ENCODE results near the gene CD72.
"Not testable (repeated sequence)": the region's sequence is repeated elsewhere in the genome, so short reads cannot be mapped to it uniquely, and the experiment has no call there.

The CD72 gene

DNA sequence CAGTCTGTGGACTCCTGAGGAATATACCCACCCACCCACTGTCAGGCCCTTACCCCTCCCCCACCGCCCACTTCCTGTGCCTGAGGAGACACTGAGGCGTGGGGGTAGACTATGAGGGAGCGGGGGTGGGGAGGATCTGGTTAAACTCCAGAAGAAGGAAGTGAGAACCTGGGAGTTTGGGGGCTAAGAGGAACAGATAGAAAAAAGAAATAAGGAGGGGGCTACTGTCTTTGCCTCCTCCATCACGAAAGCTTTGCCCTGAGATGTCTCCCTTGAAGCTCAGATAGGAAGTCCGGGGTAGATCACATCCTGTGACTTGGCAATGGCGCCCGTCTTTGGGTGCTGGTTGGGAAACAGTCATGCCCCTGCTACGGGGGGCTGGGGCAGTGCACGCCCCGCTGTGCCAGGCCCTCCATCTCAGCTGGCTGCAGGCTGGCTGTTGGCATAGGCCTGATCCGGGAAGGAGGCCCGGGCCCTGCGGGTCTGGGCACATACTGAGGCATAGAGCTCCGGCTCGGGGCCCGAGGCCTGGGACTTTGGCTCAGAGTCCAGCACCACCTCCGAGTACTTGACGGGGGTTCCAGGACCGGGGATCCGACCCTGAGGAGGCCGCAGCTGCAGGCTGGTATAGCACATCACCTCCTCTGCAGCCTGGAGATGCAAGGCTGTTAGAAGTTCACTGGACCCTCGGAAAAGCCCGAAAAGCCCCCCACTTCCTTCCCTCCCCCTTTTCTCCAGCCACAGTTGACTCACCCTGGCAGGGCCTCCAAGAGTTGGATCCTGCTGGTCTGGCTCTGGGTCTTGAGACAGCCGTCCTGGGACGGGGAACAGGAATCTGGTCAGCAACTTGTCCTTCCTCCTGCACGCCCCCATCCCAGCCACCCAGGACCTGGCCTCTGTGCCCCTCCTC is 31.5 kb upstream of the CD72 start:
- DNase-seq (ENCODE audit: low spot score) (no peak), FAIRE-seq (no peak)

DNA sequence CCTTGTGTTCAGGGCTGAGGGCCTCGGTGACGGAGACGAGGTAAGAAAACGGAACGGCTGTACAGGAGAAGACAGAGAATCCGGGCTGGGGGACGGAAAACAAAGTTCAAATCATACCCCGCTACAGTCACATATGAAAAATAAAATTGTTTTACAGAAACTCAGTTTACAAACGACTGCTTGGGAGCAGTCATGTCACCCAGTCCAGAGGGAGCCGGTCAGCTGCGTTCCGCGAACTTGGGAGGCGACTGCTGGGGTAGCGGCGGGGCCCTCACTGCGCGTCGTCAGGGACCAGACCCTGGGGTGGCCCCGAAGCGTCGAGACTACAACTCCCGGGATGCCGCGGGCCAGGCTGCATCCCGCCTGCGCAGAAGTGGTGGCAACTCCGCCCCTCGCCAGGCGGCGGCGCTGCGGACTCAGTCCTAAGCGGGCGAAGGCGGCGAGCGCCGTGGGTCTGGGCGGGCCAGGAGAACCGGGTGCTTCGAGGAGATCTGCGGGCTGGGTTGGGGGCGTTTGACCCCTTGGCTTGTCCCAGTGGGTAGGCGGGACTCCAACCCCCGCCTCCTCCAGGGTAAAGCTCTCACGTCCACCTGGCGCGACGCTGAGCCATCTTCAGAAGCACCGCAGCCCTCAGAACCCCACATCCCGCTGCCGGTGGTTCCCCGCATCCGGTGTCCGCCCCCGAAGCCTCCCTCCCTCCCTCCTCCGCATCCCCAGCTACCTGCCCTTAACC is 28.5 kb upstream of the CD72 start:
- FAIRE-seq (no peak), DNase-seq (ENCODE audit: low spot score) (peak; percentile 52)

DNA sequence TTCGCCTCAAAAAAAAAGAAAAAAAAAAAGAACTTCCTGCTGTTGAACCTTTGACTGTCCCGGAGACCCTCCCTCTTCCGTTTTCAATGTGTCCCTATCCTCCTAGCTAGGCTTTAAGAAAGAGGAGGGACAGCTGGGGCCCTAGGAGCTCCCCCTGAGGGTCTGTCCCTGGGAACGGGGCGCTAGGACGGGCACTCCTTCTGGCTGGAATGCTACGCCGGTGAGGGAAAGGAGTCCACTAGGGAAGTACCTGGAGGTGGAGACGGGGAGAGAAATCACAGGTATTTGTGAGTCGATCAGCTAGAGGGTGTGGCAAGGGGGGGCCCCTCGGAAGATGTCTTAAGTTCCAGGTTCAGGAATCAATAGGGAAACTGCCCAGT is 27.9 kb upstream of the CD72 start:
- FAIRE-seq (no peak), DNase-seq (ENCODE audit: low spot score) (no peak)

DNA sequence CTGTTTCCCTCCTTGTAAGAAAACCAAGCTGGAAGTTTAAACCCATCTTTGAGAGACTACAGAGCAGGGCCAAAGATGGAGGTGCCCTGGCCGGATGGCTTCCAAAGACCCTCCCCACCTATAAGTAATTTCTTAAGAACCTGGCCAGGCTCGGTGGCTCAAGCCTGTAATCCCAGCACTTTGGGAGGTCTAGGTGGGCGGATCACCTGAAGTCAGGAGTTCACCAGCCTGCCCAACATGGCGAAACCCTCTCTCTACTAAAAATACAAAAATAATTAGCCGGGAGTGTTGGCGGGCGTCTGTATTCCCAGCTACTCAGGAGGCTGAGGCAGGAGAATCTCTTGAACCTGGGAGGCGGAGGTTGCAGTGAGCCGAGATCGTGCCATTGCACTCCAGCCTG is 27.5 kb upstream of the CD72 start:
- not testable (repeated sequence) for FAIRE-seq; DNase-seq (ENCODE audit: low spot score)

DNA sequence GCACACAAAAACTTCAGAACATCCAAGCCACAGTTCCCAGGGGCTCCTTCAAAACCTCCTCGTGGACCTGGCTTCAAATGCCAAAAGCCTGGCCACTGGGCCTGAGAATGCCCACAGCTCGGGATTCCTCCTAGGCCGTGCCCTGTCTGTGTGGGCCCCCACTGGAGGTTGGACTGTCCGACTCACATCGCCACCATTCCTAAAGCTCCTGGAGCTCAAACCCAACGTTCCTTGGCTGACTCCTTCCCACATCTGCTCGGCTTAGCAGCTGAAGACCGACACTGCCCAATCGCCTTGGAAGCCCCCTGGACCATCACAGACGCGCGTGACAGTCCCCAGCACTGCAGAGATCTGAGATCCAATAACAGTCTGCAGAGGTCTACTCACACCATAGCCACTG is 24.8 kb upstream of the CD72 start:
- no peak for DNase-seq (ENCODE audit: low spot score)
- FAIRE-seq = no peak

DNA sequence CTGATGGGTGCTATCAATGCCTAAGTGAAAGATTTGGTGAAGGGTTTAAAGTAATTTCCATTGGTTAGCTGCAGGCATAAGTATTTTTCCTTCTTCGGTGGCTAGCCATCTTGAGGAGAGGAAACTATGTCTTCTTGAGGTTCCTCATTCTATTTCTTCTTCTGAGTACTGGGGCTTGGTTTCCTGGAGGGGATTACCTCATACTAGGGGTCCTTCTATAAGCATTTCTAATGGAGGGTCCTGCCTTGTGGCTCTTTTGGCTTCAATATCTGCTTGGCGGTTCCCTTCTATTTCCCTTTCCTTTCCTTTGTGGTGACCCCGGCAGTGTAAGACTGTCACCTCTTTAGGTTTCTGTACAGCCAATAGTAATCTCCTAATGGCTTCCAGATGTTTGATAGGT is 23.3 kb upstream of the CD72 start:
- not testable (repeated sequence) for FAIRE-seq; DNase-seq (ENCODE audit: low spot score)

DNA sequence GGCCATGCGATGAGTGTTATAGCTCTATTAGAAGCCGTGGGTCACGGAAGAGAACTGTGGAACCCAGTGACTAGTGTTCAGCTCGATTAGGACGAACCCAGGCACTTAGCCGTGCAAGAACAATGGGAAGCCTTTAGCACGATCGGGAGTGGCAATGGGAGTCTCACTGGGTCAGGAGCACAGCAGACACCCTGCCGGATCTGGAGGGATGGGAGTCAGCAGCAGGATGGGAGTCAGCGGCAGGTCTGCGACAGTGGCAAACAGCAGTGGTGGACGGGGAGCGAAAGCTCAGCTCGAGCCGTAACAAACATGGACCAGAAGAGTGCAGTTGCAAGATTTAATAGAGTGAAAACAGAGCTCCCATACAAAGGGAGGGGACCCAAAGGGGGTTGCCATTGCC is 22.2 kb upstream of the CD72 start:
- not testable (repeated sequence) for DNase-seq (ENCODE audit: low spot score); FAIRE-seq

DNA sequence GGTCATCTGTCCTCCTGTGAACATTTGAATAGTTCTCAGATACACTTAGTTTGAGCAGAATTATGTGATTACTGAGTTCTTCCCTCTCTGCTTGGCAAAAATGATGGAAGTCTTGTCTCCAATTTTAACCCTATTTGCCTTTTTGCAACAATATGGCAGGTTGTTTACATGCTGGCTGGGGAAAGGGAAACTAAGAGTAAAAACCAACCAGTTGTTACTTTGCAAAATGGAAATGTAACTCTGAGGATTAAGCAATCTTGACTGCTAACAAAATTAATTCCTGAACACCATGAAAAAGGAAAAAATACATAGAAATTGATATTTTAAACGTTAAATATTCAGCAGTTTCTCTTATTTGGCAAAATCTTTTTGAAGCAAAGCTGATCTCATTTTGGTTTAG is 21.4 kb upstream of the CD72 start:
- FAIRE-seq (no peak), DNase-seq (ENCODE audit: low spot score) (no peak)

DNA sequence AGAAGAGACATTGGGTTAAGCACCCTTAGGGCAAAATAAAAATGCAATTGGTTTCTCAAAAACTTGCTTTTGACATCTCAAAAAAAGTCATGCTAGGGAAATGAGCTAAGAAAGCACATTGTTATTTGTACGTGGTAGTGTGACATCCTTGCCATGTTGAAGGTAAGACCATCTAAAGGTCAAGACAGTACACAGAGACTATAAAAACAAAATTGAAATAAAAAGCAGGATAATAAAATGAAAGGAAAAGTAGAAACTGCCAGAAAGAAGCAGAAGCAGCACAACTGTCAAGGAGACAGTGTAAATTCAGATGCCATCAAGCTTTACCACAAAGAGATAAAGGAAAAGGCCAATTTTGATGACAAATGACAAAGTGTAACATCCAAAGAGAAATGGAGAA is 21.0 kb upstream of the CD72 start:
- not testable (repeated sequence) for FAIRE-seq; DNase-seq (ENCODE audit: low spot score)

DNA sequence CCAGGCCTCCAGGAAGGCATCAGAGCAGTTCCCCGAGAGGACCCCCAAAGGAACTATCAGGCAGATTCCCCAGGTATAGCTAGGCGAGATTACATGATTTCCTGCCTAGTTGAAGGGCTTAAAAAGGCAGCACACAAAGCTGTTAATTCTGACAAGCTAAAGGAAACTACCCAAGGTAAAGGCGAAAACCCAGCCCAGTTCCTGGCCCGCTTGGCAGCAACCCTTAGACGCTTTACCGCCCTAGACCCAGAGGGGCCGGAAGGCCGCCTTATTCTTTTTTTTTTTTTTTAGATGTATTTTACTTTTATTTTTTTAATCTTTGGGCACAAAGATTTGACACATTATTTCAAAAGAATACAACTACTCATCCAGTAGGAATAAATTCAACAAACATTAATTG is 20.5 kb upstream of the CD72 start:
- DNase-seq (ENCODE audit: low spot score); FAIRE-seq: not testable (repeated sequence)

DNA sequence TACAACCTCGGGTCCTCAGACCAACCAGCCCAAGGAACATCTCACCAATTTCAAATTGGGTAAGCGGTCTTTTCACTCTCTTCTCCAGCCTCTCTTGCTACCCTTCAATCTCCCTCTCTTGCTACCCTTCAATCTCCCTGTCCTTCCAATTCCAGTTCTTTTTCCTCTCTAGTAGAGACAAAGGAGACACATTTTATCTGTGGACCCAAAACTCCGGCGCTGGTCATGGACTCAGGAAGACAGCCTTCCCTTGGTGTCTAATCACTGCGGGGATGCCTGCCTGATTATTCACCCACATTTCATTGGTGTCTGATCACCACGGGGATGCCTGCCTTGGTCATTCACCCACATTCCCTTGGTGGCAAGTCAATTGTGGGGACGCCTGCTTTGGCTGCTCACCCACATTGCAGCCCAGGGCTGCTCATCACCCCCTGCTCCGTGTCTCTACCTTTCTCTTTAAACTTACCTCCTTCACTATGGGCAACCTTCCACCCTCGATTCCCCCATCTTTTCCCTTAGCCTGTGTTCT is 19.3 kb upstream of the CD72 start:
- not testable (repeated sequence) for FAIRE-seq; DNase-seq (ENCODE audit: low spot score)

DNA sequence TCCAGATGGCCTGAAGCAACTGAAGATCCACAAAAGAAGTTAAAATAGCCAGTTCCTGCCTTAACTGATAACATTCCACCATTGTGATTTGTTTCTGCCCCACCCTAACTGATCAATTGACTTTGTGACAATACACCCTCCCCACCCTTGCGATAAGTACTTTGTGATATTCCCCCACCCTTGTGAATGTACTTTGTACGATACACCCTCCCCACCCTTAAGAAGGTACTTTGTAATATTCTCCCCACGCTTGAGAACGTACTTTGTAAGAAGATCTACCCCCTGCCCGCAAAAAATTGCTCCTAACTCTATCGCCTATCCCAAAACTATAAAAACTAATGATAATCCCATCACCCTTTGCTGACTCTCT is 18.6 kb upstream of the CD72 start:
- not testable (repeated sequence) for DNase-seq (ENCODE audit: low spot score); FAIRE-seq

DNA sequence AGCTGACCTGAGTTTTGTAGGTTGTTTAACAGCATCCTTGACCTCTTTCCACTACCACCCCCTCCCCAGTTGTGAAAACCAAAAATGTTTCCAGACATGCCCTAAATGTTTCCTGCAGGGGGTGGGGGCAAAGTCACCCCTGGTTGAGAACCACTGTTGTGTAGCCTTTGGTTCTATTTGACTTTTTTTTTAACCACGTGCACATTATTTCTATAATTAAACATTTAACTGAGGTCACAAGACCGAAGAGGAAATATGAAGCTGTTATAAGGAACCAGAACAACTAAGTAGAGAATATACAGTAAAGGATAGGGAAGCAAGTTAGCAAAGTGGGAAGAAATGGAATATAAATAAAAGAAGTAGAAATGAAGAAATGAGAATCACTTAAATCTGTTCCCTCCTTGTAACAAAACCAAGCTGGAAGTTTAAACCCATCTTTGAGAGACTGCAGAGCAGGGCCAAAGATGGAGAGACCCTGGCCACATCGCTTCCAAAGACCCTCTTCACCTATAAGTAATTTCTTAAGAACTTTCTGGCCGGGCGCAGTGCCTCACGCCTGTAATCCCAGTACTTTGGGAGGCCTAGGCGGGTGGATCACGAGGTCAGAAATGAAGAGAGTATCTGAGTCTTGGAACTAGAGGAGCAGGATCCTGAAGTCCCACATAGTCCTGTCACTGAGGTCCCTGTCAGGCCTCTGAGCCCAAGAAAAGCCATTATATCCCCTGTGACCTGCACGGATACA is 18.1 kb upstream of the CD72 start:
- no peak for DNase-seq (ENCODE audit: low spot score)
- FAIRE-seq = no peak

DNA sequence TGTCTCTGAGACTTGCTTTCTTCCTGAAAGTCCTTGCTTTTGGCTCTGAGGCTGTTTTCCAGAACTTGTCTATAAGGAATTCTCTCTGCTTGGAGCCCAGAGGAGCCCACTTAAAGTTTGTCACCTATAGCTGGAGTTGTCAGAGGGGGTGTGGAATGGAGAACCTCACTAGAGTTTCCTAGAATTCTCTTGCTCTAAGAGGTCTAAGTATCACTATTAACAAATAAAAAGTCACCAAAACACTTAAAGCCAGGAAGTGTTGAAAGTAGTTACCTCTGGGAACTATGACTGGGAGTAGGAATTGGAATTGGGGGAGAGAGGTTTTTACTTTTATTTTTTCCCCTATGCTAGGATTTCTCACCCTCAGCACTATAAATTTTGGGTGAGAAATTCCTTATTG is 17.5 kb upstream of the CD72 start:
- DNase-seq (ENCODE audit: low spot score) (no peak), FAIRE-seq (no peak)

DNA sequence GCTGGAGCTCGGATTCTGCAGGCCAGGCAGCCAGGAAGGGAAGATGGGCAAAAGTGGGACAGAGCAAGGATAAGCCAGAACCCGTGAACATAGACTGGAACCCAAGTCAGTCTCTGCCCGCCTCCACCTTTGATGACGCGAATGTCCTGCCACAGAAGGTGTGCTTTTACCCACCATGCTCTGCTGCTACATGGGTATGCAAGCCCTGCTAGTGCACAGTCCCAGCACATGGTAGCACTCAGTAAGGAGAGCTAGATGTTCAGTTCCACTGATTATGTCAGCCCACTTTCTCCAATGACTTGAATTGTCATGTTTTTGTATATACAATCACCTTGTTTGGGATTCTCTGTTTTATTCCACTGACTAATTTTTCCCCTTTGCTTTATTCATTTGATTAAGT is 11.4 kb upstream of the CD72 start:
- DNase-seq (ENCODE audit: low spot score) = no peak
- FAIRE-seq = no peak

DNA sequence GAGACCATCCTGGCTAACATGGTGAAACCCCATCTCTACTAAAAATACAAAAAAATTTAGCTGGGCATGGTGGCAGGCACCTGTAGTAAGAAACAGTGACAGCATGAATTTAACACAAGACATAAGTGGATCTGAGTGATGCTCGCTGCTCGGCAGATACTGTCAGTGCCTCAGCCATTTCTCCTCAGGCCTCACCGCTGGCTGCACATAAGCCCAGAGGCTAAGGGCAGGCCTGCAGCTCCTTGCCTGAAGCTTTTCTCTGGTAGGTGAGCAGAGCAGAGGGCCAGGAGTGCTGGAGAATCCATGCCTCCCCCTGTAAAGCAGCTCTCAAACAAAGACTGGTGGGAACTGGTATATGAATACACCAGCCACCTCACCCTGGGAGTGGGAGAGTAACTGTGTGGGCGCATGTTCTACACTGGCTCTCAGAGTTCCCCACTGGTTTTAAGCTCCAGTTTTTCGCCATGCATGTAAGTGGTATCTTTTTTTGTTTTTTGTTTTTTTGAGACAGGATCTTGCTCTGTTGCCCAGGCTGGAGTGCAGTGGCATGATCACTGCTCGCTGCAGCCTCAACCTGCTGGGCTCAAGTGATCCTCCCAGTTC is 10.3 kb upstream of the CD72 start:
- FAIRE-seq (no peak), DNase-seq (ENCODE audit: low spot score) (no peak)

DNA sequence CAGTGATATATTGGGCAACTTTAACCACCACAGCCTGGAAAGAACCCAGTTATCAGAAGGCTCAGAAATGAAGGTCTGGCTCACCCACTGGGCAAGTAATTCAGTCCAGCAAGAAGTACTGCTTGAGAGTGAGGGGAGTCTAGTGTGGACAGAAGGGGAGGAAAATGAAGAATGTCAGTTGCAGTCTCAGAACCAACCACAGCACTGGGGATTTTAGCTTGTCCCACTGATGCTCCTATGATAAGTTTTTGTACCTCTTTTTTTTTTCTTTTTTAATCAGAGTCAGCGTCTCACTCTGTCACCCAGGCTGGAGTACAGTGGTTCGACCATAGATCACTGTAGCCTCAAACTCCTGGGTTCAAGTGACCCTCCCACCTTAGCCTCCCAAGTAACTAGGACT is 9.4 kb upstream of the CD72 start:
- no peak for DNase-seq (ENCODE audit: low spot score)
- no peak for FAIRE-seq

DNA sequence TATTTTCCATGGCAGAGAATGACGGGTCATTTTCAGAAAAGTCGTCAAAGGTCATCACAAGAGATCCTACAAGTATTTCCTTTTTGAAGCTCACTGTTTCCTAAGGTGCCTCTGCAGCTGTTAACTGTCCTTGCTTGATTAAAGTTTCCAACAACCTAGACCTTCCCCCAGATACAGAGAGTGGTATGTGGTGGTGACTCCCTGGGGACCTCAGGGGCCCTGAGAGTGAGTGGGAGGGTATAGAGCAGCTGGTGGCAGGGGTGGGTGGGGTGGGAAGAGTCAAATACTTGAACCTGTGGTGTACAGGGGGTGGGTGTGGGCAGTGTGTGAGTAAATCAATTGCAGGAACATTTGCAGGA is 1.6 kb upstream of the CD72 start:
- FAIRE-seq = no peak
- no peak for DNase-seq (ENCODE audit: low spot score)

DNA sequence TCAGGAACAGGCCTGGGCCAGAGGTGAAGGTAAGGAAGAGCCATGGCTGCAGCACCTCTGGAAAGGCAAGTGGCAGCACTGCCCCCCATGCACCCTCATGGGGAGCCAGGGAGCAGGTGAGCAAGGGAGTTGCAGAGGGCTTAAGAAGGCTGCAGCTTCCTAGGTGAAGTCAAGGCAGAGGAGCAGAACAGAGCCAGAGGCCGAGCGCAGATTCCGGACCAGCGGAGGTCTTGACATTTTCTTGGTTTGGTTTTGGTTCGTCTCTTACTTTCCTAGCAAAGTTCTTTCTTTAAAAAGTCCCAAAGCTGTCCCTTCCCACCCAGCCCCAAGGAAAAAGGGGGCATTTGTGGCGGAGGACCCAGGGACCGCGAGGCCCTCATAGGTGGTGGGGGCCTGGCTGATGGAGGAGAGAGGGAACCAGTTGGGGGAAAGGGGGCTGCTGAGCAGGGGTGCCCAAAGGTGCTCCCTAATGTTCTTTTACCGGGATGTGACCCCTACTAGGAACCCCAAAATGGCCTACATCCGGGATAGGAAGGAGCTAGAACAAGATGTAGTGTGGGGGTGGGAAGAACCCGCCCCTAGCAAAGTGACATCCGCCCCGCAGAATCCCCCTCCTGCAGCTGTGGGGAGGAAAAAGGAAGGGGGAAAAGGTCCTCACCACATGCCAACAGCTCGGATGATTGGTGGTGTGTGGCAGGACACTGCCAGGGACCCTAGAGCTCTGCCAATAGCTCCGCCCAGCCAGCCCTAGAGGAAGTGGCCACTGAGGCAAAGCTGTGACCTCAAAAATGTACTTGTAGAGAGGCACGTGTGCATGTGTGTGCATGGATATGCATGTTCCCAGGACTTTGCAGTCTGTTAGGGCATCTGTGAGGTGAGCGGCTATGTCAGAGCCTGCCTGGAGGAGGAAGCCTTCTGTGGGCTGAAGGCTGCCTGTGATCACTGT is 914 bp upstream of the CD72 start:
- FAIRE-seq = no peak
- no peak for DNase-seq (ENCODE audit: low spot score)

DNA sequence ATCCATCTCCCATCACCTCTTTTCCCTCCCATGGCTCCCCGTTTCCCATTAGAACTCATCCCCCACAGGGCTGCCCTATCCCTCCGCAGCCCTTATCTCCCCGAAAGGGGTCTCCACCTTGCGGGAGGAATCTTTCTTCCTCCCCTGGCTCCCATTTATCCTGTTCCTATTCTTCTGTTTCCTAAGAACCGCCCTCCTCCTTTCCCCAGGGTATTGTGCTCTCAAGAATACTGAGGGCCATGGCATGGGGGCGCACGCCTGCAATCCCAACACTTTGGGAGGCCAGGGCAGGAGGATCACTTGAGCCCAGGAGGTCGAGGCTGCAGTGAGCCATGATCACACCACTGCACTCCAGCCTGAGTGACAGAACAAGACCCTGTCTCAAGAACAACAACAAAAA is 665 bp downstream of the CD72 start:
- FAIRE-seq = no peak
- DNase-seq (ENCODE audit: low spot score) = no peak

Measured in RCC 7860 (cell line).